GM12864 (cell line): Measurements from ENCODE around the gene CLDN14.

Experiments
- DNase-seq: peaks from one replicate; pipeline ENCODE4 v3.0.0-alpha.2; 2011; ENCODE audit warnings: low read depth
- H3K4me3 ChIP-seq: 2 replicates; pipeline ENCODE4 v1.5.1; 2011; ENCODE audit warnings: mild to moderate bottlenecking, low read depth, low read length, control low read depth
- TF ChIP-seq, protein P1 (sequence below): IDR thresholded peaks from 2 replicates; pipeline ENCODE4 v1.5.1; 2011; ENCODE audit warnings: low read depth, mild to moderate bottlenecking, moderate library complexity, low read length, control low read depth, inconsistent platforms; ENCODE audit errors: missing control alignments

The CLDN14 gene, protein sequence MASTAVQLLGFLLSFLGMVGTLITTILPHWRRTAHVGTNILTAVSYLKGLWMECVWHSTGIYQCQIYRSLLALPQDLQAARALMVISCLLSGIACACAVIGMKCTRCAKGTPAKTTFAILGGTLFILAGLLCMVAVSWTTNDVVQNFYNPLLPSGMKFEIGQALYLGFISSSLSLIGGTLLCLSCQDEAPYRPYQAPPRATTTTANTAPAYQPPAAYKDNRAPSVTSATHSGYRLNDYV

GRCh38 chr21:36479415-36480402 is at the start of gene CLDN14:
TSS of gene CLDN14 (minus strand) at chr21:36480122. CDS start at chr21:36461695, 18,427 bp downstream.
- DNase-seq: no peak
- no peak within 1 kb of the TSS for H3K4me3 ChIP-seq
- TF ChIP-seq, protein P1, sequence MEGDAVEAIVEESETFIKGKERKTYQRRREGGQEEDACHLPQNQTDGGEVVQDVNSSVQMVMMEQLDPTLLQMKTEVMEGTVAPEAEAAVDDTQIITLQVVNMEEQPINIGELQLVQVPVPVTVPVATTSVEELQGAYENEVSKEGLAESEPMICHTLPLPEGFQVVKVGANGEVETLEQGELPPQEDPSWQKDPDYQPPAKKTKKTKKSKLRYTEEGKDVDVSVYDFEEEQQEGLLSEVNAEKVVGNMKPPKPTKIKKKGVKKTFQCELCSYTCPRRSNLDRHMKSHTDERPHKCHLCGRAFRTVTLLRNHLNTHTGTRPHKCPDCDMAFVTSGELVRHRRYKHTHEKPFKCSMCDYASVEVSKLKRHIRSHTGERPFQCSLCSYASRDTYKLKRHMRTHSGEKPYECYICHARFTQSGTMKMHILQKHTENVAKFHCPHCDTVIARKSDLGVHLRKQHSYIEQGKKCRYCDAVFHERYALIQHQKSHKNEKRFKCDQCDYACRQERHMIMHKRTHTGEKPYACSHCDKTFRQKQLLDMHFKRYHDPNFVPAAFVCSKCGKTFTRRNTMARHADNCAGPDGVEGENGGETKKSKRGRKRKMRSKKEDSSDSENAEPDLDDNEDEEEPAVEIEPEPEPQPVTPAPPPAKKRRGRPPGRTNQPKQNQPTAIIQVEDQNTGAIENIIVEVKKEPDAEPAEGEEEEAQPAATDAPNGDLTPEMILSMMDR: no peak

GRCh38 chr21:36528716-36529115 is 48.8 kb upstream of the CLDN14 start:
- no peak for DNase-seq
- TF ChIP-seq, protein P1: no peak

DNA sequence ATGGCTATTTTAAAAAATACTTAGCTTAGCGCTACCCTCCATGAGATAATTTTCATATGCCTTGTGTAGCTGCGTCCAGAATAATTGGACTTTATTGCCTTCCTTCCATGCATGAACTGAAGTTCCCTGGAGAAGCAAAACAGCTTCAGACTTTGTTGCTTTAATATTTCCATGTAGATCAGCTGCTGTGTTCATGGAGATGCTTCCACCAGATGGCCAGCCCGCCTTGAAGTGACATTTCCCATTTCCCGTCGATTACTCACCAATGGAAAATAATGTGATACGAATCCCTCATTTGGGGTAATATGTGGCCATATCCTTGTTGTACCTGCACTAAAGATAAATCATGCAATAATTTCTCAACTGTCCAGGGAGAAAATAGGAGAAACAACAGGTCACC is 47.4 kb upstream of the CLDN14 start:
- TF ChIP-seq, protein P1: no peak
- no peak overlapping the region for H3K4me3 ChIP-seq
- no peak for DNase-seq

More at GRCh38 chr21:36528716-36529115, 48.8 kb upstream of the CLDN14 start:
- no peak overlapping the region for H3K4me3 ChIP-seq

DNA sequence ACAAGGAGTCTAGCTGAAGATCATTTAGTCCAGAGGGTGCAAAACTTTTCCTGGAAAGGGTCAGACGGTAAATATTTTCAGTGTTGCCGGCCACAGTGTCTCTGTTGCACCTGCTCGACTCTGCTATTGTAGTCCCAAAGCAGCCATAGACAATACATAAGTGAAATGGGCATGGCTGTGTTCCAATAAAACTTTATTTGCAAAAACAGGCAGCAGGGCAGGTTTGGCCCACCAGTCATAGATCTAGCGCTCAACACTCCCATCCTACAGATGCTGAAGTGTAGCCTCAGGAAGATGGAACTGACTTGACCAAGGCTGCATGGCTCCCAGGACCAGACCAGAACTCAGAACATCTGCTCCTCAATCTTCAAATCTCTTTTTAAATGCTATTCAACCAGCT is 46.2 kb upstream of the CLDN14 start:
- TF ChIP-seq, protein P1: no peak
- no peak for DNase-seq
- H3K4me3 ChIP-seq: no peak overlapping the region

- DNase-seq: no peak
- TF ChIP-seq, protein P1: no peak
- no peak overlapping the region for H3K4me3 ChIP-seq
Measured at GRCh38 chr21:36524477-36524876, 44.6 kb upstream of the CLDN14 start.

DNA sequence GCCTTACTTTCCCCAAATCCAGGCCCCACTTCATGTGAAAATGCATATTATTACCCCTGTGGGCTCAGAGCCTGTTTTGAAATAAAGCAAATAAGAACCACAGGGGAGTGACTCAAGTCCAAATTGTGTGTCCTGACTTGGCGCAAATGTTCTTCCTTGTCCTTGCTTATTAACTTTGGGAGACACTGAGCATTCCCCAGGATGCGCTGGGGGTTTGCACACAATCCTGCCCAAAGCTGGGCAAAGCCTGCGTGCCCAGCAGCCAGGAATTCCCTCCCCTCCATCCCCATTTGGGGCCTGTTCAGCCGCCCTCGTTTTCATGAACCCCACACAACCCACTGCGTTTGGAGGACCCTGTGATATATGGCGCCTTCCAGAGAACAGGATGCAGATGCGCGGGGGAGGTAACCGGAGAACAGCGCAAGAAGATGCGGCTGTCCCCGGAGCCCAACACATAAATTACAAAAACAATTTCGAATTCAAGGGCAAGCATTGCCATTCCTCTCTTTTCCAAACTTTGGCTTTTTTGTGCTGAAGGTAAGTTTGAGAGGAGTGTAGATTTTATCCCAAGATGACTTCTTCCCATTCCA is 42.4 kb upstream of the CLDN14 start:
- DNase-seq: no peak
- TF ChIP-seq, protein P1: no peak
- H3K4me3 ChIP-seq: no peak overlapping the region
